ENCODE data around the gene EDIL3. TPM values are rescaled to one million over a fixed set of nuclear protein-coding genes. Genes with fewer than 3 reads are reported as not detected.
A peak's percentile ranks its signal among the peaks of the same experiment; 100 is the strongest.

The EDIL3 gene
- total RNA-seq, 6 donors from 2014 or later: 14.7 to 40.1 (median 17.7) TPM

- DNase-seq (no peak), ATAC-seq (ENCODE audit: low FRiP score in 2 of 2) (no peak)
- TF ChIP-seq, protein P1, sequence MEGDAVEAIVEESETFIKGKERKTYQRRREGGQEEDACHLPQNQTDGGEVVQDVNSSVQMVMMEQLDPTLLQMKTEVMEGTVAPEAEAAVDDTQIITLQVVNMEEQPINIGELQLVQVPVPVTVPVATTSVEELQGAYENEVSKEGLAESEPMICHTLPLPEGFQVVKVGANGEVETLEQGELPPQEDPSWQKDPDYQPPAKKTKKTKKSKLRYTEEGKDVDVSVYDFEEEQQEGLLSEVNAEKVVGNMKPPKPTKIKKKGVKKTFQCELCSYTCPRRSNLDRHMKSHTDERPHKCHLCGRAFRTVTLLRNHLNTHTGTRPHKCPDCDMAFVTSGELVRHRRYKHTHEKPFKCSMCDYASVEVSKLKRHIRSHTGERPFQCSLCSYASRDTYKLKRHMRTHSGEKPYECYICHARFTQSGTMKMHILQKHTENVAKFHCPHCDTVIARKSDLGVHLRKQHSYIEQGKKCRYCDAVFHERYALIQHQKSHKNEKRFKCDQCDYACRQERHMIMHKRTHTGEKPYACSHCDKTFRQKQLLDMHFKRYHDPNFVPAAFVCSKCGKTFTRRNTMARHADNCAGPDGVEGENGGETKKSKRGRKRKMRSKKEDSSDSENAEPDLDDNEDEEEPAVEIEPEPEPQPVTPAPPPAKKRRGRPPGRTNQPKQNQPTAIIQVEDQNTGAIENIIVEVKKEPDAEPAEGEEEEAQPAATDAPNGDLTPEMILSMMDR (IDR thresholded peaks at IDR 0.05): no peak
- TF ChIP-seq EP300 (IDR thresholded peaks at IDR 0.05) (no peak), POLR2AphosphoS5 (IDR thresholded peaks at IDR 0.05) (no peak), POLR2A (IDR thresholded peaks at IDR 0.05) (no peak)
- H3K27ac ChIP-seq: no peak overlapping the region
- H3K36me3 ChIP-seq: no peaks in the 10 kb centered on the region
- H3K27me3 ChIP-seq: no peaks in the 10 kb centered on the region
- no peak overlapping the region for H3K4me3 ChIP-seq
- no peaks in the 10 kb centered on the region for H3K9me3 ChIP-seq
- H3K4me1 ChIP-seq: no peaks in the 10 kb centered on the region
Measured at GRCh38 chr5:84072339-84072738, 312.3 kb downstream of the EDIL3 start.

- WGBS, 2 donors: 95% methylated on average over 13 of the region's 13 CpGs
- TF ChIP-seq POLR2AphosphoS5 (IDR thresholded peaks at IDR 0.05): no peak
- no peak for TF ChIP-seq POLR2A (IDR thresholded peaks at IDR 0.05)
- TF ChIP-seq EP300 (IDR thresholded peaks at IDR 0.05): no peak
- TF ChIP-seq, protein P1 (IDR thresholded peaks at IDR 0.05): no peak
- ATAC-seq (ENCODE audit: low FRiP score in 2 of 2) (no peak), DNase-seq (peak in 1 of 2 donors; percentile 36)
- Histone ChIP-seq H3K27me3 (no peaks in the 10 kb centered on the region), H3K9me3 (no peaks in the 10 kb centered on the region), H3K36me3 (no peaks in the 10 kb centered on the region), H3K4me1 (no peaks in the 10 kb centered on the region), H3K27ac (no peak overlapping the region), H3K4me3 (no peak overlapping the region)
Measured at GRCh38 chr5:84069608-84070179, 315.0 kb downstream of the EDIL3 start.

GRCh38 chr5:84063041-84063440 lies 321.6 kb downstream of the EDIL3 start:
- ATAC-seq (ENCODE audit: low FRiP score in 2 of 2): no peak
- no peaks in the 10 kb centered on the region for H3K36me3 ChIP-seq
- no peak for TF ChIP-seq POLR2AphosphoS5 (IDR thresholded peaks at IDR 0.05)
- TF ChIP-seq POLR2A (IDR thresholded peaks at IDR 0.05): no peak
- H3K27ac ChIP-seq: no peak overlapping the region
- no peaks in the 10 kb centered on the region for H3K4me1 ChIP-seq
- no peaks in the 10 kb centered on the region for H3K27me3 ChIP-seq
- DNase-seq: no peak
- no peaks in the 10 kb centered on the region for H3K9me3 ChIP-seq
- WGBS, 2 donors: 81 to 89% methylated on average over 1 of the region's 1 CpG
- H3K4me3 ChIP-seq: no peak overlapping the region

DNA sequence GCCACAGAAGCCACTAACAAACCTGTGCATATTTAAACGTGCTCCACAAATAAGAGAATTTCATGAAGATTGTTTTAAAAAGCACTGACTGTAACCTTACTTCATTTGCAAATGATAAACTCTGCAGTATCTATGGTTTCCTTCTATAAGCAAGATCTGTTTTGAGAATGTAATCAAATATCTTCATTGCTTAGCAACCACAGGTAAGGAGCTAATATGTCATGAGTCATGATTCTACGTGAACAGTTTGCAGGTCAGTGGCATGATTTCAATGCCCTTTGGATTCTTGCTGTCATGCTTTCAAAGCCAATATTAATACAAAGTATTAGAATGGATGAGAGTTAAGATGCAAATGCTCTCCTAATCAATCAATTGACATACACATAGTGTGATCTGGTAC lies 325.0 kb downstream of the EDIL3 start:
- DNase-seq (no peak), ATAC-seq (ENCODE audit: low FRiP score in 2 of 2) (no peak)
- no peaks in the 10 kb centered on the region for H3K4me1 ChIP-seq
- no peaks in the 10 kb centered on the region for H3K36me3 ChIP-seq
- TF ChIP-seq POLR2A (IDR thresholded peaks at IDR 0.05): no peak
- H3K4me3 ChIP-seq: no peak overlapping the region
- H3K27me3 ChIP-seq: no peaks in the 10 kb centered on the region
- 83 to 86% methylated on average over 2 of the region's 2 CpGs for WGBS, 2 donors
- no peak overlapping the region for H3K27ac ChIP-seq
- no peaks in the 10 kb centered on the region for H3K9me3 ChIP-seq

DNA sequence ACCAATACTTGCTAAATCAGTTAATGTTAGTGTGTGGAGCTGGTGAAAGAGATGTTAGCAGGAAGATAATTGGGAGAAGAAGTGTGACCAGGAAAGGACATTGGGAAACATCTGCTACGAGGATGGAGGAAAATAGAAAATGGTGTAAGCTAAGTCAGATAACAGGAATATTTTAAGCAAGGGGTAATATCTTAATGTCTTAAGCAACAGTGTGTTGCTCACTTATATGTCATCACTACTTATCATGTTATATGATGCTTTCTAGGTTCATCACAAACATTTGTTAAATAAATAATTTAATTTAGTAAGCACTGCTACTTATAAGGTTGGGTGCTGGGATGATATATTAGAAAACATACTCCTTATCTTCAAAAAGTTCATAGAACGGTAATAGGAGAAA lies 326.1 kb downstream of the EDIL3 start:
- Histone ChIP-seq H3K36me3 (no peaks in the 10 kb centered on the region), H3K9me3 (no peaks in the 10 kb centered on the region), H3K4me1 (no peaks in the 10 kb centered on the region), H3K27me3 (no peaks in the 10 kb centered on the region), H3K4me3 (no peak overlapping the region), H3K27ac (no peak overlapping the region)
- DNase-seq: no peak
- no peak for ATAC-seq (ENCODE audit: low FRiP score in 2 of 2)
- 72 to 84% methylated on average over 2 of the region's 2 CpGs for WGBS, 2 donors
- TF ChIP-seq EP300 (IDR thresholded peaks at IDR 0.05) (no peak), POLR2A (IDR thresholded peaks at IDR 0.05) (no peak)

- H3K4me1 ChIP-seq: no peaks in the 10 kb centered on the region
- H3K27me3 ChIP-seq: no peaks in the 10 kb centered on the region
- no peak overlapping the region for H3K4me3 ChIP-seq
- 97 to 99% methylated on average over 2 of the region's 2 CpGs for WGBS, 2 donors
- TF ChIP-seq EP300 (IDR thresholded peaks at IDR 0.05): no peak
- TF ChIP-seq POLR2AphosphoS5 (IDR thresholded peaks at IDR 0.05): no peak
- TF ChIP-seq, protein P1 (IDR thresholded peaks at IDR 0.05): no peak
- no peak for TF ChIP-seq POLR2A (IDR thresholded peaks at IDR 0.05)
- no peak for DNase-seq
- no peaks in the 10 kb centered on the region for H3K36me3 ChIP-seq
- no peak for ATAC-seq (ENCODE audit: low FRiP score in 2 of 2)
- H3K27ac ChIP-seq: no peak overlapping the region
- H3K9me3 ChIP-seq: no peaks in the 10 kb centered on the region
Measured at GRCh38 chr5:84057211-84057610, 327.5 kb downstream of the EDIL3 start.

Measured in upper lobe of left lung (tissue), 6 donors.